Nephron progenitor cell (in vitro differentiated cells): ENCODE data around the gene KCTD7.
"Not testable (repeated sequence)": the region's sequence is repeated elsewhere in the genome, so short reads cannot be mapped to it uniquely, and the experiment has no call there.

Experiments used
- DNase-seq: peaks from one replicate; pipeline ENCODE4 v3.0.0; 2021
- H3K27ac Mint-ChIP-seq: 2 replicates; pipeline ENCODE4 v1.8.0; 2021; ENCODE audit warnings: mild to moderate bottlenecking, moderate library complexity, mixed read lengths
- H3K27me3 Mint-ChIP-seq: 2 replicates; pipeline ENCODE4 v1.8.0; 2021; ENCODE audit warnings: mild to moderate bottlenecking, low read depth, mixed read lengths; ENCODE audit not compliant: poor library complexity
- H3K36me3 Mint-ChIP-seq: 2 replicates; pipeline ENCODE4 v1.8.0; 2021; ENCODE audit warnings: low read depth, mixed read lengths
- H3K4me1 Mint-ChIP-seq: 2 replicates; pipeline ENCODE4 v1.8.0; 2021; ENCODE audit warnings: mixed read lengths
- H3K4me3 Mint-ChIP-seq: 2 replicates; pipeline ENCODE4 v1.8.0; 2021; ENCODE audit warnings: mild to moderate bottlenecking, moderate library complexity, mixed read lengths
- H3K9me3 Mint-ChIP-seq: 2 replicates; pipeline ENCODE4 v1.8.0; 2021; ENCODE audit warnings: mild to moderate bottlenecking, moderate library complexity, mixed read lengths
- CTCF ChIP-seq: fragments of 200-600 bp; sonication (generic); IDR thresholded peaks from 2 replicates; pipeline ENCODE4 v1.5.0; 2021; ENCODE audit warnings: antibody characterized with exemption

The KCTD7 gene

GRCh38 chr7:66634816-66635215 lies 6.1 kb downstream of the KCTD7 start:
- Mint-ChIP-seq H3K27ac (no peak overlapping the region), H3K4me3 (no peak overlapping the region), H3K27me3 (no peaks in the 10 kb centered on the region), H3K36me3 (peaks cover 30% of the 10 kb centered on the region), H3K4me1 (peaks cover 2% of the 10 kb centered on the region), H3K9me3 (peaks cover 5% of the 10 kb centered on the region)
- no peak for TF ChIP-seq CTCF
- no peak for DNase-seq

DNA sequence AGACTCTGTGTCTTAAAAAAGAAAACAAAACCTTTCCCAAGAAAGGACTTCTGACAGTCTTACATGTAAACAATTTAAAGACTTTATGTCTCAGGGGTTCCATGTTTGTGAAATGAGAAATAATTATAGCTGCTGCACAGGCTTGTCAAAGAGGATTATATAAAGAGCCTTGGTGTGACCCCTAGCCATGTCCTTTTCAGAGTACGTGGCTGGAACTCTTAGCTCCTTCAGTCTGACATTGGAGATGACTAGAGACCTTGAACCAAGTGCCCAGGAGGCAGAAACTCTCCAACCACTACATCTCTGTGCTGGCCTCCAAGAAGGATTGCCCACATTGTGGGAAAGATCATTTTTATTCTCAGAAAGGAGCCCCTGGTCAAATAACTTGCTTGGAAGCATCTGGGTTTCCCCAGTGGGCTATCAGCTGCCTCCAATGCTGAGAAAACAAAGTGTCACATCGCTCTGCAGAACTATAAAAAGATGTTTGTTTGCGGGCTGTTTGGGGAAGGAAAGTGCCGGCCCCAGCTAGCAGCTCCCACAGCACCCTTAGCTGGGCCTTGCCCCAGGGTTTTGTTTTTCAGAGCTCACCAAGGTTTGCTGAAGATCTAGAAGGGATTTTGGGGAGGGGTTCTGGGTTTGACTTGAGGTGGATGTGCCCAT lies 6.8 kb downstream of the KCTD7 start:
- H3K27ac Mint-ChIP-seq, H3K4me3 Mint-ChIP-seq, H3K27me3 Mint-ChIP-seq, H3K9me3 Mint-ChIP-seq, DNase-seq, H3K4me1 Mint-ChIP-seq: not testable (repeated sequence)
- H3K36me3 Mint-ChIP-seq = peaks cover 30% of the 10 kb centered on the region

DNA sequence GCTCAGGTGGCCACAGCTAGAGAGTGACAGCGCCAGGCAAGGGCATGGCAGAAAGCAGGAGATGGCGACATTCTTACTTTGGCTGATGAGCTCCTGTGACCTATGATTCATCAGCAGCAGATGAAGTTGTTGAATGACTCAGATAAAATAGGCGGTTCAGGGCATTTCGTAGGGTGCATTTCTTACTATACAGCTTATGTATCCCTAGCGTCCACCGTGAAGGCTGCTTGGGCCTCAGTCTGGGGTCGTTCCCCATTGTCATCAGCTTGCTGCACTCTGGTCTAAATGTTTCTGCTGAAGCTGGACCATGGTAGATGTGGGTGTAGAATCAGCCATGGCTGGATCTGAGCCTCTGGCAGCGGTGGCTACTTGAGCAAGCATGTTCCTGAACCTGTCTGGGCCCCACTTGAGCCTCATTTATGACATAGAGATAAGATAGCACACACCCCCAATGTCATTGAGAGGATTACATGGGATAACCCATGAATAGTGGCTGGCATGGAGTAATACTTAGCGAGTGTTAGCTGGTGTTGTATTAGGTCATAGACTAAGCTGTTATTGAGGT lies 7.4 kb downstream of the KCTD7 start:
- H3K36me3 Mint-ChIP-seq = peaks cover 28% of the 10 kb centered on the region
- H3K9me3 Mint-ChIP-seq, DNase-seq, H3K4me1 Mint-ChIP-seq, H3K4me3 Mint-ChIP-seq, H3K27ac Mint-ChIP-seq, H3K27me3 Mint-ChIP-seq: not testable (repeated sequence)

DNA sequence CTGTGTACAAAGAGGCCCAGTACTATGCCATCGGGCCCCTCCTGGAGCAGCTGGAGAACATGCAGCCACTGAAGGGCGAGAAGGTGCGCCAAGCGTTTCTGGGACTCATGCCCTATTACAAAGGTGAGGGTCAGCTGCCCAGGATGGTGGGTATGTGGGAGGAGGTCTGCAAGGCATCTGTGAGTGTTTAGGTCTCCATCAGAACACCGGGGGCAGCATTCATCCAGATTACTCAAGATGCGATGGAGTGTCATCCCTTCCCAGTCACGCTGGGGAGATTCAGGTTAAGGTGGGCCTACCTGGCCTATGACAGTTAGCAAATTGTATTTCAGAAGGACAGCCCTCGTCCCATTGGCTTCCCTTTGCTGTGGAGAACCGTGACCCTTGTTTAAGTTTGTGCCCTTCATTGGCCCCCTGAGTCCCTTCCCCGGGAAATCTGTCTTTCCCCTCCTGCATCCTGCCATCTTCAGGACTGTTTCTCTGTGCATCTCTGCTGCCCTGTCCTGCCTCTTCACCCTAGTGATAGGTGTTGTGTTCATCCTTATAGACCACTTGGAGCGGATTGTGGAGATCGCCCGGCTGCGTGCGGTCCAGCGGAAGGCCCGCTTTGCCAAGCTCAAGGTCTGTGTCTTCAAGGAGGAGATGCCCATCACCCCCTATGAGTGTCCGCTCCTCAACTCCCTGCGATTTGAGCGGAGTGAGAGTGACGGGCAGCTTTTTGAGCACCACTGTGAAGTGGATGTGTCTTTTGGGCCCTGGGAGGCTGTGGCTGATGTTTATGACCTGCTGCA lies 9.8 kb downstream of the KCTD7 start:
- no peaks in the 10 kb centered on the region for H3K4me1 Mint-ChIP-seq
- H3K27me3 Mint-ChIP-seq = no peaks in the 10 kb centered on the region
- TF ChIP-seq CTCF = no peak
- peak overlapping the region; percentile 45 for H3K27ac Mint-ChIP-seq
- no peaks in the 10 kb centered on the region for H3K9me3 Mint-ChIP-seq
- H3K4me3 Mint-ChIP-seq = no peak overlapping the region
- peaks cover 17% of the 10 kb centered on the region for H3K36me3 Mint-ChIP-seq
- no peak for DNase-seq

DNA sequence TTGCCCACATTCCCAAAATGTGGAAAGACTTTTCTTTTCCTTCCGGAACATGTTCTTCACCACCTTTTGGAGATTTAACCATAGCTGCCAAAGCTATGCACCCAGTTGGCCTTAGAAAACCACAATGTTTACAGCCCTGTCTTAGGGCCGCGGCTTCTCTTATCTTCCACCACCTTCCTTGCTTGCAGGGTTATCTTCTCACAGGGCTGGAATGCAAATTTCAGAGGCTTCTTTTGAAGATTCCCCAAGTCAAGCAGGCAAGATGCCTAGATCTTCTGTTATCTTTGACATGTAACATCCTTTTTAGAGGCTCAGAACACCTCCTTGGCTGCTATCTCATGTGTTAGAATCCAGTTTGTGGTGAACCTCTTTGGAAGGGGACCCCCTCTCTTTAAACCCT lies 11.1 kb downstream of the KCTD7 start:
- no peak for TF ChIP-seq CTCF
- DNase-seq = no peak
- H3K4me3 Mint-ChIP-seq = no peak overlapping the region
- no peaks in the 10 kb centered on the region for H3K9me3 Mint-ChIP-seq
- H3K27me3 Mint-ChIP-seq = no peaks in the 10 kb centered on the region
- no peak overlapping the region for H3K27ac Mint-ChIP-seq
- H3K36me3 Mint-ChIP-seq = peaks cover 24% of the 10 kb centered on the region
- H3K4me1 Mint-ChIP-seq = no peaks in the 10 kb centered on the region

GRCh38 chr7:66640802-66641525 lies 12.3 kb downstream of the KCTD7 start:
- H3K27me3 Mint-ChIP-seq = no peaks in the 10 kb centered on the region
- H3K27ac Mint-ChIP-seq = peak overlapping the region; percentile 85
- H3K9me3 Mint-ChIP-seq = no peaks in the 10 kb centered on the region
- no peaks in the 10 kb centered on the region for H3K4me1 Mint-ChIP-seq
- H3K36me3 Mint-ChIP-seq = peaks cover 24% of the 10 kb centered on the region
- no peak overlapping the region for H3K4me3 Mint-ChIP-seq
- no peak for DNase-seq
- TF ChIP-seq CTCF = no peak
